ENCODE measurements around the gene USP34.

Gene USP34

DNA sequence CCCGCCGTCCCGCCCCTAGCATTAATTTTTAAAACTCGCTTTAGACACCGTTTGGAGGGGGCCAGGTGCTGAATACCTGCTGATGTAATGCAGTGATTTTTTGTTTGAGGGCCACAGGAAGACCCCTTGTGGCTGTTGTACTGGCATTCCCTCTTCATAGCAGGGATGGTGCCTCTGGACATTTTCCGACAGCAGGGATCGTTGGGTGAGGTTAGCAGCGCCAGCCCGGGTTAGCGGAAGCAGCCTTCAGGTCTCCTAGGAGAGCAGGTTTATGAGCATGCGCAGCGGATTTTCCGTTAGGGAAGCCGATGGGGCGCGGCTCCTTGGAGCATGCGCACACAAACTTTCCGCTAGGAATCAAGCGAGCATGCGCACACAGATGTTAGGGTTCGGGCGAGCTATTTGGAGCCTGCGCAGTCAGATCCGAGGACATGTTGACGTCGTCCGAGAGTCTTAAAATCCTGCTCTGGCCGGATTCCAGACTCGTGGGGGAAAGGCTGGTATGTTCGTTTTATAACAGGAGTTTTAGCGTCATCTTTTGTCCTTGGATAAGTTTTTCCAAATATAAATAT is 326.1 kb downstream of the USP34 start:
- no peak for DNase-seq

GRCh38 chr2:61141151-61141550 is 329.7 kb downstream of the USP34 start:
- DNase-seq: no peak

- no peak for DNase-seq
Measured at GRCh38 chr2:61138859-61139258, 332.0 kb downstream of the USP34 start.

Measured in NCI-H82 (cell line).